GM21528 (cell line): ENCODE measurements around the gene STK24.

Source experiments
- ATAC-seq: cut with Tn5 transposase; IDR thresholded peaks from one replicate; pipeline ENCODE4 v1.9.1; 2021; ENCODE audit warnings: mild to moderate bottlenecking, moderate library complexity; ENCODE audit not compliant: unreplicated experiment, low FRiP score

The STK24 gene

GRCh38 chr13:98515818-98516465 lies 61.0 kb downstream of the STK24 start:
- ATAC-seq, result no peak

- no peak for ATAC-seq
These were observed 62.6 kb downstream of the STK24 start for GRCh38 chr13:98514288-98514687.

GRCh38 chr13:98513837-98514236 lies 63.1 kb downstream of the STK24 start:
- no peak for ATAC-seq

GRCh38 chr13:98512774-98513665 lies 63.9 kb downstream of the STK24 start:
- no peak for ATAC-seq

- no peak for ATAC-seq
These were observed 65.5 kb downstream of the STK24 start for GRCh38 chr13:98511435-98511834.

GRCh38 chr13:98510156-98510509 lies 66.8 kb downstream of the STK24 start:
- ATAC-seq, result no peak

- ATAC-seq, result peak; percentile 52
These were observed 67.4 kb downstream of the STK24 start for GRCh38 chr13:98509271-98510155.

- no peak for ATAC-seq
These were observed 68.2 kb downstream of the STK24 start for GRCh38 chr13:98508685-98509084.

GRCh38 chr13:98508280-98508679 lies 68.6 kb downstream of the STK24 start:
- ATAC-seq, result no peak

GRCh38 chr13:98507282-98507797 lies 69.6 kb downstream of the STK24 start:
- ATAC-seq, result no peak

GRCh38 chr13:98506728-98507230 lies 70.1 kb downstream of the STK24 start:
- no peak for ATAC-seq

GRCh38 chr13:98506322-98506721 lies 70.6 kb downstream of the STK24 start:
- ATAC-seq, result no peak

GRCh38 chr13:98505217-98505616 lies 71.7 kb downstream of the STK24 start:
- ATAC-seq, result no peak

- ATAC-seq, result peak; percentile 50
These were observed 72.4 kb downstream of the STK24 start for GRCh38 chr13:98504371-98504963.

GRCh38 chr13:98504029-98504351 lies 72.9 kb downstream of the STK24 start:
- ATAC-seq, result peak; percentile 1

- ATAC-seq, result no peak
These were observed 73.5 kb downstream of the STK24 start for GRCh38 chr13:98503175-98504028.

- peak; percentile 62 for ATAC-seq
These were observed 75.9 kb downstream of the STK24 start for GRCh38 chr13:98500963-98501421.

GRCh38 chr13:98496966-98497365 lies 79.9 kb downstream of the STK24 start:
- ATAC-seq, result no peak

GRCh38 chr13:98496479-98496791 lies 80.5 kb downstream of the STK24 start:
- ATAC-seq, result no peak
